Medulla oblongata (tissue), 1 donor: ENCODE measurements around the gene ASCL2.

Experiments
- DNase-seq: peaks from one replicate; pipeline ENCODE4 v3.0.0-alpha.2; 2015; ENCODE audit errors: extremely low spot score

ASCL2 gene

GRCh38 chr11:2272228-2272945 is 2.0 kb upstream of the ASCL2 start:
- DNase-seq = no peak

- DNase-seq = no peak
Observed at GRCh38 chr11:2271327-2272227, 1.2 kb upstream of the ASCL2 start.

GRCh38 chr11:2271077-2271326 is 614 bp upstream of the ASCL2 start:
- DNase-seq = peak; percentile 28

- no peak for DNase-seq
Observed at GRCh38 chr11:2269601-2270321, 627 bp downstream of the ASCL2 start.

GRCh38 chr11:2268729-2269600 is 1.4 kb downstream of the ASCL2 start:
- peak; percentile 52 for DNase-seq

- DNase-seq = no peak
Observed at GRCh38 chr11:2267851-2268728, 2.3 kb downstream of the ASCL2 start.

- no peak for DNase-seq
Observed at GRCh38 chr11:2267306-2267850, 3.0 kb downstream of the ASCL2 start.

- DNase-seq = no peak
Observed at GRCh38 chr11:2266586-2267305, 3.6 kb downstream of the ASCL2 start.

GRCh38 chr11:2265854-2266585 is 4.4 kb downstream of the ASCL2 start:
- DNase-seq = no peak

- peak; percentile 78 for DNase-seq
Observed at GRCh38 chr11:2265396-2265795, 5.0 kb downstream of the ASCL2 start.

- no peak for DNase-seq
Observed at GRCh38 chr11:2264366-2265053, 5.9 kb downstream of the ASCL2 start.

GRCh38 chr11:2263724-2264360 is 6.5 kb downstream of the ASCL2 start:
- DNase-seq = no peak

GRCh38 chr11:2263071-2263565 is 7.3 kb downstream of the ASCL2 start:
- no peak for DNase-seq

- no peak for DNase-seq
Observed at GRCh38 chr11:2262301-2263070, 7.9 kb downstream of the ASCL2 start.

- no peak for DNase-seq
Observed at GRCh38 chr11:2261436-2262230, 8.8 kb downstream of the ASCL2 start.
